Astrocyte of the spinal cord (primary cell): Measurements from ENCODE around the gene ADAP1.
A peak's percentile ranks its signal among the peaks of the same experiment; 100 is the strongest.
"Not testable (repeated sequence)": the region's sequence is repeated elsewhere in the genome, so short reads cannot be mapped to it uniquely, and the experiment has no call there.

Source experiments
- DNase-seq: peaks from one replicate; pipeline ENCODE4 v3.0.0; 2011; ENCODE audit warnings: low read depth, low spot score
- H3K4me3 ChIP-seq: 2 replicates; pipeline ENCODE4 v1.5.1; 2011; ENCODE audit warnings: low read depth, mild to moderate bottlenecking, low read length, moderate library complexity
- CTCF ChIP-seq: IDR thresholded peaks from 2 replicates; pipeline ENCODE4 v1.5.1; 2012; ENCODE audit warnings: low read depth, mild to moderate bottlenecking, low read length, inconsistent platforms
- in situ Hi-C: cut with HindIII; loops from 2 replicates; pipeline ENCODE4 v1.10.0; 2017; ENCODE audit warnings: low sequenced_read_pairs

ADAP1 gene

GRCh38 chr7:875051-875450 lies 79.4 kb downstream of the ADAP1 start:
- no peak for TF ChIP-seq CTCF

DNA sequence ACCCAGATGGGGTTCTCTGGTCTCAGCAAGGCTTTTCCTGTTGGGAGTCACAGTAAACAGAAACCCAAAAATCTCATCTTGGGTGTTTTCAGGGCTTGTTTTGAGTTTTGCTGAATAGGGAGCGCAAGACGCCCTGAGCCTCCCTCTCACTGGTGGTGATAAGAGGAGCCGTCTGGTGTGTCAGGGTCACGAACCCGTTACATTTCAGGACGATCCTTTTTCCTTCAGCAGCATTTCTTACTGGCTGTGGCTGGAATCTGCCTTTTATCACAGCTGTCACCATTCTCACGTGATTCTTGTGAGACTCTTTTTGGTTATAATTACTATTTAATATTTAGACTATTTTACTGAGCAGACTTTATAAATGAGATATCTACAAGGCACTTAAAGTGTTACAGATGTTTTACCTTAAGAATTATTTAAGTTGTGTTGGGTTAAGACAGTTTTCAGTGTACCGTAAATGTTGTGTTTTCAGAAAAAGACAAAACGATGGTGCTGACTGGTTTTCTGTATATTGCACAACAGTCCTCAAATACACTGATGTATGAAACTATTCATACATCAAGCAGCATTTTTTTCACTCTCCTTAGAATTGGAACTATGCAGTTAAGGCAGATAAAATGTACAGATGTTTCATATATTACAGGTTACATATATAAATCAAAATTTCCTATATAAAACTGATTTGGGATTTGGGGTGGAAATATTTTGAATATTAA lies 80.3 kb downstream of the ADAP1 start:
- H3K4me3 ChIP-seq = no peak overlapping the region
- DNase-seq = no peak
- no peak for TF ChIP-seq CTCF
- in situ Hi-C loops = no loop called here

More at GRCh38 chr7:875051-875450, 79.4 kb downstream of the ADAP1 start:
- H3K4me3 ChIP-seq = no peak overlapping the region
- no peak for DNase-seq
- in situ Hi-C loops = no loop called here

DNA sequence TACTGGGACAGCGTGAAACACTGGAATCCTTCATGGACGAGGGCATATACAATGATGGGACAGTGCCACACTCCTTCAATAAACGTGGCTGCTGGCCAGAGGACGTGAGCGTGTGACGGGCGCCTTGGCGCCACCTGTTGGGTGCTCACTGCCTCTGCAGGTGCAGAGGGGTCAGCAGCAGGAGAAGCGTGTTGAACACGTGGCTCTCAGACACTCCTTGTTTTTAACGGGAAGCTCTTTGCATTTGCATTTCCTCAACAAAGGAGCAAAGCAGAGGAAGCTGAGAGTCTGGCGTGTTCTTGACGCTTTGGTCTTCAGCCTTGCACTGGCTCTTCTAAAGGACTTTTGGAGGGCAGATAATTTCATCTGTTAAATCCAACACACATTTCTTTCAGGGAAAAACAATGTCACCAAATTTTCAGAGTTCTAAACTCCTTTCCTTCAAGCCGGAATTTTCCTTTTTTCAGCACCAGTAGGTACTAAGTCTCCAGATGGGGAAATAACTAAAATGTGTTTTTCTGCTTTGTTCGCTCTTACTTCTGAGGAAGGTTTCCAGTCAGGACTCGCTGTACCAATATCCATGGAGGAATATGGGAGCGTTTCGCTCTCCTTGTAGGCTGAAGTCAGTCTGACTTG lies 81.0 kb downstream of the ADAP1 start:
- TF ChIP-seq CTCF = peak; percentile 97
- DNase-seq = peak; percentile 82
- no peak overlapping the region for H3K4me3 ChIP-seq
- in situ Hi-C loops = no loop called here

GRCh38 chr7:872685-873084 lies 81.8 kb downstream of the ADAP1 start:
- in situ Hi-C loops, H3K4me3 ChIP-seq, DNase-seq: not testable (repeated sequence)

DNA sequence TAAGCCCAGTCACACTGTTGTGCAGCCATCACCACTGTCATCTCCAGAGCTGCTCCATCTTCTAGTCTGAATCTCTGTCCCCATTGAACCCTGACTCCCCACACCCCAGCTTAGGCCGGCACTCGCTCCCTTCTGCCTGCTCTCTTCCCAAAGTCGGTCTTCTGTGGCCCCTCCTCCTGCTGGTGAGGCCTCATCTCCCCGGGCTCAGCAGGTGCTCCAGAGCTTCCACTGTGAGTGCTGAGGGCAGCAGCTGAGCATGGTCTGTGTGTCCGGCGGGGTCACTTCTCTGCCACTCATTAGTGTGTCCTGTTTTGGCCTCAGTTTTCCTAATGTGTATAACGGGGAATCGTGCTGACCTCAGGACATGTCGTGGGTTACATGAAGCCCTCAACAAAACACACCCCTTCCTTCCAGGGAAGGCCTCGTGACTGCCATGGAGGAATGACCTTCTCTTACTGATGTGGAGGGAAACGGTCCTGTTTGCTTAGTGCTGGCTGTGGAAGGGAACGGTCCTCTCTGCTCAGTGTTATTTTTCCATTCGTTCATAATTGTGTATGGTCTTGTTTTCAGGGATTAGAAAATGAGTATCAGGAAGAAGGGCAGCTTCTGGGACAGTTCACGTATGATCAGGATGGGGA lies 82.5 kb downstream of the ADAP1 start:
- in situ Hi-C loops = no loop called here
- no peak for DNase-seq
- TF ChIP-seq CTCF = no peak
- H3K4me3 ChIP-seq = no peak overlapping the region

- no peak for DNase-seq
- TF ChIP-seq CTCF = no peak
- in situ Hi-C loops = no loop called here
- H3K4me3 ChIP-seq = no peak overlapping the region
Observed at GRCh38 chr7:869348-869747, 85.1 kb downstream of the ADAP1 start.

GRCh38 chr7:868189-868486 lies 86.3 kb downstream of the ADAP1 start:
- in situ Hi-C loops = no loop called here

More at GRCh38 chr7:868189-868486, 86.3 kb downstream of the ADAP1 start:
- no peak for DNase-seq
- H3K4me3 ChIP-seq = no peak overlapping the region
- no peak for TF ChIP-seq CTCF
